ENCODE data around the gene ECT2. TPM values are rescaled to one million over a fixed set of nuclear protein-coding genes. Genes with fewer than 3 reads are reported as not detected.

The ECT2 gene
- polyA plus RNA-seq, 3 donors, result 2.6 to 3.3 (median 2.7) TPM

DNA sequence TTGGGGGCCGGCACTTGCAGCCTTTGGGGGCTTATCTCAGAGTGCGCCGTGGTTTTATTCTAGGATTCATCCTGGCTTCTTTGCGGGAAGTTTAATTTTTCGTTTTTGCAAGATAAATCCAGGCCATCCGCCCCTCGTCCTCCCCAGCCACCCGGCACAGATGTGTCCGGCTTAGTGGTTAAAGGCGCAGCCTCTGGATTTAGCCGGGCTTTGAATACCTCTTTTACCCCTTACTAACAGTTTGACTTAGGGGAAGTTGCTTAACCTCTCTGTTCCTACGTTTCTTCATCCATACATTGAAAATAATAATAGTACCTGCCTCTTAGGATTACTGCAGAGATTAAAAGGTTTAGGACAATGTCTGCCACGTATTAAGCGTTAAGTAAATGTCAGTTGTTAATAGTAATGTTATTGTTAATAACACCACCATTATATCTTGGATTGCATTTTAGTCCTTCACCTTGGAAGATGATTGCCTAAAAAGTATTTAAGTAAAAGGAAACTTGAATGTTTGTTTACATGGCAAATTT lies 714 bp downstream of the ECT2 start:
- peak overlapping the region; percentile 98 to 99 for H3K4me3 Mint-ChIP-seq
- no peak for TF ChIP-seq CTCF (IDR thresholded peaks at IDR 0.05)
- H3K4me1 Mint-ChIP-seq, result peaks cover 25% of the 10 kb centered on the region
- H4K20me1 ChIP-seq (ENCODE audit: insufficient read depth, low read length), result no peaks in the 10 kb centered on the region
- H3K36me3 ChIP-seq (replicated peaks in 1 of 2; ENCODE audit: control insufficient read depth in 1 of 2, insufficient read depth in 2 of 2, low read length in 2 of 2), result peaks cover 6 to 17% of the 10 kb centered on the region in 2 donors
- no peaks in the 10 kb centered on the region for H3K27me3 ChIP-seq (ENCODE audit: control insufficient read depth in 2 of 2, insufficient read depth in 2 of 2, low read length in 2 of 2)
- H3K4me3 ChIP-seq (replicated peaks in 1 of 3; ENCODE audit: low read depth in 2 of 3, low read length in 3 of 3), result peak overlapping the region; percentile 63 to 99 (median 83)
- peak overlapping the region; percentile 97 for H3K4me2 ChIP-seq (replicated peaks; ENCODE audit: extremely low read depth, low read length, poor library complexity, severe bottlenecking)
- H2AFZ ChIP-seq (ENCODE audit: insufficient read depth, low read depth, low read length, poor library complexity, severe bottlenecking), result peak overlapping the region; percentile 99
- intact Hi-C loops (cut with micrococcal nuclease), result loop anchor here in 1 of 2 donors (5.0 kb wide), 2 partner anchors 39 to 74 kb away; partner anchors contain the start of gene NCEH1
- H3K79me2 ChIP-seq (ENCODE audit: insufficient read depth, low read length), result peaks cover 55% of the 10 kb centered on the region
- DNase-seq, result peak in 1 of 3 donors; percentile 19
- peaks cover 8 to 14% of the 10 kb centered on the region in 2 donors for H3K36me3 Mint-ChIP-seq
- peaks cover 0 to 2% (median 0%) of the 10 kb centered on the region in 7 donors for H3K9me3 Mint-ChIP-seq
- no peaks in the 10 kb centered on the region for H3K9me3 ChIP-seq (replicated peaks in 1 of 2; ENCODE audit: control insufficient read depth in 1 of 2, insufficient read depth in 1 of 2, low read length in 2 of 2)
- H3K27ac ChIP-seq (ENCODE audit: low read depth in 1 of 2, low read length in 2 of 2), result peak overlapping the region; percentile 48 to 68
- peaks cover 13 to 24% of the 10 kb centered on the region in 2 donors for H3K4me1 ChIP-seq (ENCODE audit: control insufficient read depth in 1 of 2, insufficient read depth in 2 of 2, low read length in 2 of 2)
- no peaks in the 10 kb centered on the region for H3K27me3 Mint-ChIP-seq (ENCODE audit: low read depth in 3 of 3)
- H3K9ac ChIP-seq (ENCODE audit: insufficient read depth, low read length, poor library complexity, severe bottlenecking), result peak overlapping the region; percentile 77
- 0% methylated on average over 7 of the region's 14 CpGs for WGBS (ENCODE audit: insufficient coverage)
- H3K27ac Mint-ChIP-seq, result peak overlapping the region in 6 of 7 donors; percentile 88 to 98 (median 95)

DNA sequence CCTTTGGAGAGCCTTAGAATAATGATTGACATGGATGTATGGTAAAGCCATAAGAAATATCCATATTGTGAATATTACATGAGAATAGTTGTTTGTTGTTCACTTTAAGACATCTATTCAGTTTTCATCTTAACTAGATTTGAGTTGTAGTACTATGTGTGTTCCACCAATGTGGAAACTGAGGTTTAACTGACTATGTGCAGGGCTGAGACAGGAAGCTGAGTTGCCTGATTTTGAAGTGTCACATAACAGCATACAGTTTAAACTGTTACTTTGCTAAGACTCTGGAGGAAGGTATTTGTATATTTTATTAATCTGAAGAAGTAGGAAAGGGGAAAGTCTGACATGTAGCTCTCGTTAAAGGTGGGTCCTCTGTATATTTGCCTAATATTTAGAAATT lies 2.1 kb downstream of the ECT2 start:
- Histone ChIP-seq H3K4me3 (replicated peaks in 1 of 3; ENCODE audit: low read depth in 2 of 3, low read length in 3 of 3) (no peak overlapping the region), H3K4me2 (replicated peaks; ENCODE audit: extremely low read depth, low read length, poor library complexity, severe bottlenecking) (no peak overlapping the region), H2AFZ (ENCODE audit: insufficient read depth, low read depth, low read length, poor library complexity, severe bottlenecking) (no peak overlapping the region), H3K27ac (ENCODE audit: low read depth in 1 of 2, low read length in 2 of 2) (no peak overlapping the region), H3K4me1 (ENCODE audit: control insufficient read depth in 1 of 2, insufficient read depth in 2 of 2, low read length in 2 of 2) (peaks cover 13 to 24% of the 10 kb centered on the region in 2 donors), H3K79me2 (ENCODE audit: insufficient read depth, low read length) (peaks cover 60% of the 10 kb centered on the region), H3K9me3 (replicated peaks in 1 of 2; ENCODE audit: control insufficient read depth in 1 of 2, insufficient read depth in 1 of 2, low read length in 2 of 2) (no peaks in the 10 kb centered on the region), H3K9ac (ENCODE audit: insufficient read depth, low read length, poor library complexity, severe bottlenecking) (no peak overlapping the region), H3K36me3 (replicated peaks in 1 of 2; ENCODE audit: control insufficient read depth in 1 of 2, insufficient read depth in 2 of 2, low read length in 2 of 2) (peaks cover 10 to 21% of the 10 kb centered on the region in 2 donors), H3K27me3 (ENCODE audit: control insufficient read depth in 2 of 2, insufficient read depth in 2 of 2, low read length in 2 of 2) (no peaks in the 10 kb centered on the region), H4K20me1 (ENCODE audit: insufficient read depth, low read length) (no peaks in the 10 kb centered on the region)
- Mint-ChIP-seq H3K4me3 (no peak overlapping the region), H3K27ac (peak overlapping the region in 1 of 7 donors; percentile 3), H3K36me3 (peaks cover 13 to 25% of the 10 kb centered on the region in 2 donors), H3K4me1 (peaks cover 25% of the 10 kb centered on the region), H3K27me3 (ENCODE audit: low read depth in 3 of 3) (no peaks in the 10 kb centered on the region), H3K9me3 (peaks cover 0 to 2% (median 0%) of the 10 kb centered on the region in 7 donors)
- no peak for DNase-seq
- intact Hi-C loops (cut with micrococcal nuclease), result loop anchor here in 1 of 2 donors (5.0 kb wide), 2 partner anchors 40 to 75 kb away; partner anchors contain the start of gene NCEH1
- no CpG with 5 or more reads among the region's 1 CpG for WGBS (ENCODE audit: insufficient coverage)
- no peak for TF ChIP-seq CTCF (IDR thresholded peaks at IDR 0.05)
